Putamen (tissue), 1 donor: Measurements from ENCODE around the gene PTPRM.

ENCODE experiments used
- DNase-seq: peaks from one replicate; pipeline ENCODE4 v3.0.0-alpha.2; 2016; ENCODE audit warnings: low spot score

PTPRM gene

DNA sequence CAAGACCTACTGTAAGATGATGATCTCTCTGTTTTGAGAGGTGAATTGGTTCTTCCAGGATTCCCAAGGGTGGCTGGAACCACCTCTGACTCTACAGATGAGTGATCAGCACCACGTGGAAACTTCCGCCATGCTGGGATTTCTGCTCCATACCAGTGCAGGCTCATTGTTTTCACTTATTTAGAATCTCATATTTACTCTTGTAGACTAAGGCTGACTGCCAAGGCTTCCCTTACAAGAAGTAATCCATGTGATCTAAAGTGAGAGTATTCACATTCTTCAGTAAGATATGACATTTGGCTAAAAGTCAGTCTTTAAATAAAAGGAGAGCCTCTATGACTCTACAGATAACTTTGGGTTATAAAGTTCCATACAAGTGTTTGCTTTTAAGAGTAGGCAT lies 719.2 kb downstream of the PTPRM start:
- no peak for DNase-seq

GRCh38 chr18:8287196-8287885 lies 720.2 kb downstream of the PTPRM start:
- DNase-seq, result peak; percentile 57

DNA sequence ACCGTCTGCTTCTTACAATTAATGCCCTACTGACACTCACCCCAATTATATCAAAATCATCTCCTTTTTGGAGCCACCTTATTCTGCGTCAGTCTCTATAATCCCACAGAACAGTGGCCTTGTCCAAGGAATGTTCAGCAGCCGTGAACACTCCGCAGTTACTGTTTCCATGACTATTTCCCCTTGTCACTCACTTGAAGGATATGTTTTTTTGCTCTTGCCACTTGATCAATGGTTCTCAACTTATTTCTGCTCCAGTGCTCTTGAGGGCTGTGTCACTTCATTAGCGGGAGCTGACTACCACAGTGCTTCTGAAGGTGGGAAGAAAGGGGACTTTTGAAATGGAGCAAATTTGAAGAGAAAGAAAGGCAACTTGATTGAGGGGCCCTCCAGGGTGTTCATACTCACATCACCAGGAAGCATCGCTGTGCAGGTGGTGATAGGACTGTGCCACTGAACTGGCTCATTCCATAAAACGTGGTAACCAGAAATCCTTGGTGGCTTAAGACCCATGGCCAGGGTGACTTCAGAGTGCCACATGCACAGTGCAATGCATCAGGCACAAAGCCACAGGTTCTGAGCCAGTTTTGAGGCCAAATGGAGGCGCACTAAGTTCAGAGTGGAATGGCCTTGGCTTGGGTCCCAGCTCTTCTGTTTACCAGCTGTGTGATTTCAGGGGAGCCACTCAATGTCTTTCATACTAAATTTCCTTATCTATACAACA lies 721.5 kb downstream of the PTPRM start:
- no peak for DNase-seq

- DNase-seq, result no peak
These were observed 723.3 kb downstream of the PTPRM start for GRCh38 chr18:8290435-8290834.

GRCh38 chr18:8290913-8291312 lies 723.8 kb downstream of the PTPRM start:
- DNase-seq, result no peak

DNA sequence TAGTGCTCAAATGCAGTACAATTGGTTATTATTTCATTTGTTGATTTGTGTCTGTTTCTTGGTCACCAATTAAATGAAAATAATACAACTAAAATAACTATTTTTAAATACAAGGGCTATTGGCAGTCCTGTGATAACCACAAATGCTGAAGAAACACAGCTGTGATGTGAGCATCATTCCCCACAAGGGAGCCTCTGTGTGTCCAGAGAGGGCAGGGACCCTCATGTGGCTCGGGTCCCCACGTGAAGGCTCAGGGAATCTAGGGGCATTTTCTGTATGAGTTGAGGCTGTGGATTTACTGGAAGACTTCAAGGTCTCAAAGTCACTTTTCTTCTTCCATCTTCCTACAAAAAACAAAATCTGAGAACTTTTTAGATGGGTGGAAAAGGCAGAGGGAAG lies 726.1 kb downstream of the PTPRM start:
- no peak for DNase-seq

- no peak for DNase-seq
These were observed 729.9 kb downstream of the PTPRM start for GRCh38 chr18:8296886-8297616.

- no peak for DNase-seq
These were observed 731.1 kb downstream of the PTPRM start for GRCh38 chr18:8298186-8298585.

- no peak for DNase-seq
These were observed 732.2 kb downstream of the PTPRM start for GRCh38 chr18:8299054-8299980.

- DNase-seq, result no peak
These were observed 733.8 kb downstream of the PTPRM start for GRCh38 chr18:8300751-8301410.

- DNase-seq, result no peak
These were observed 734.5 kb downstream of the PTPRM start for GRCh38 chr18:8301427-8302172.

DNA sequence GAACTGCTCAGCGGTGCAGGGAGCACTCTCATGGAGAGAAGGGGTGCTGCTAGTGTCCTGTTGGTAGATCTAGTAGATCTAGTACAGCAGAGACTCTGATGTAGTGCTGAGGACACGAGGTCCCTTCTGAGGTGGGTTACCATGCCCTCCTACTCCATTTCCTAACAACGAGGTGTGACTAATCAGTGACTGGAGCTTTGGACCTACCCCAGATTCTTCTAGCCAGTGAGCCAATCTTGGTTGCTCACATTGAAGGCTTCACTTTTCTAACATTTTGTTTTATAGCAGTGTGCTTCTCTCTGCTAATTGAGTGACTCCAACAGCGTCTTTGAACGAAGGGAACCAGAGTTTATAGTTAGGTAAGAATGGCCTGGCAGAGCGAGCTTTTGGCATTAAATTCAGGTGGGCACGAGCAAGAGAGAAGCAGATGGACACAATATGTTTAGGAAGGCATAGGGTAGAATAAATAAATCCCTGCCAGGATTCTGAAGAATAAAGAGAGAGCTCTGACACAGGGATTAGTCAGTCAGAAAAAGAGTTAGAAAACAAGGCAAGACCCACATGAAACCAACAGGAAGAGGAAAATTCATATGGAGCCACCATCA lies 736.1 kb downstream of the PTPRM start:
- no peak for DNase-seq

DNA sequence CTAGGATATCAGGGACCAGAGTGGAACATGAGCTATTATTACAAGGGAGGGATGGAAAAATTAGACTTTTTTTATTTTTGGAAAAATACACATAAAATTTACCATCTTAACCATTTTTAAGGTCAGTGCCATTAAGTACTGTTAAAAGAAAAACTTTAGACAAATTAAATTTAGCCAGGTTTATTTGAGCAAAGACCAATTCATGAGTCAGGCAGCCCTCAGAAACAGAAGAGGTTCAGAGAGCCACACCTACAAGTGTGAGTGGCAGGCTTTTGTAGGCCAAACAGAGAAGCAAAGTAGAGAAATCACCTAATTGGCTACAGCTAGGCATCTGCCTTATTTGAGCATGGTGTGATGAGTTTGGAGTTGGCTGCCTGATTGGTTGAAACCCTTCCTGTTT lies 740.8 kb downstream of the PTPRM start:
- no peak for DNase-seq

DNA sequence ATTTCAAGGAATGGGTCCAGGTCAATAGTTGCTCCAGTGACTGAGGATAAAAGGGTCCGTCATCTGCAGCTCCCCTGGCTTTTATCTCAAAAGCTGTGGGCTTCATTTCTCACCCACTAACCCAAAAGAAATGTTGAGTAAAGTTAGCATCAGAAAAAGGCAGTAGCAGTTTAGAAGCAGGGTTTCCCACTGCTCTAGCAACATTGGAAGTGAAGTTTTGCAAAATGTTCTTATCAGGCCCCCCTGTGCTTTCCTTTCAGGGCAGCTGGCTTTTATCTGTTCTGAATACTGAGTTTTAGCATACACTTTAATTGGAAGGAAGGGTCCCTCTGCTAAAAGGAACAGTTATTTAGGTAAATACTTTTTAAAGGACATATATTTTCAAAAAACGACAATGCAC lies 745.9 kb downstream of the PTPRM start:
- DNase-seq, result no peak

DNA sequence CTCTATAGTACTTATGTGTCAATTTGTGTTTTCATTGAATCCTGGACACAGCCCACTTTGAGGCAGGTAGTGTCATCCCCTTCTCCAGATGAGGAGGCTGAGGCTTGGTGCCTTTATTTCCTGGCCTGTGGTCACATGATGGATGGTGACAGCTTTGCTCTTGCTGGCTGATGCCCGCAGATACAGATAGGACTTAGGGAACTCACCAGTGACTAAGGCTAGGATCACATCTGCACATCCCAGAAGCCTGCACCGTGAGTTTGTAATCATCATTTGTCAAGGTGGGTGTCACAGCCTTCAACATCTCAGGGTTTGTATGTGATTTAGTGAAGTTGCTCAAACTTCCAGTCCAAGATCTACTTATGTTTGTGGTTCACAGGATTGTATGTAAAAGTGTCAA lies 747.0 kb downstream of the PTPRM start:
- no peak for DNase-seq

DNA sequence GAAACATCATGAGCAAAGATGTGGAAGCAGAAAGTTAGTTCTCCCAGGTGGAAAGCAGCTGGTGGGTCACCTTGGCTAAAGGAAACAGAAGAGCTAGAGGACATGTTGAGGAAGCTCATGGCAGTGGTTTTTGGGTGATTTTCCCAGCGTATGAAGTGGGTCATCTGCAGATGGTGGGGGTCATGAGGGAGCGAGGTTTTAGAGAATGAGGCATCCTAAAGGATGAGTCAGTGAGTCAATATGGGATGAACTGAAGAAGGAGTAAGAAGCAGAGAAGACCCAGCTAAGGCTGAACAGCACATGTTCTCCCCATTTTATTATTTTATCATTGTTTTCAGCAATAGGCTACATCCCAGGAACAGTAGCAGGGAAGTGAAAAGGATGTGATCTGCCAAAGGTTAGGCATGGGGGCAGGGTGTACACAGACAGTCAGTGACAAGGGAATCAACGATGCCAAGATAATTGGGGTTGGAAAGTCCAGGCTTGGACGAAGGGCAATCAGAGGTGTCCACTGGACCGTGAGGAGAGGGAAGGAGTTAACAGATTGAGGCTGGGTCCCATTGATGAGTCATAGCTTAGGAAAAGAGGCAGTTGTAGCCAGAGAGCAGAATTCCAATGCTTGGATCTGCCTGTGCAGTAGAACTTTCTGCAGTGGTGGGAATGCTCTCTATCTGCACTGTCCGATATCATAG lies 752.8 kb downstream of the PTPRM start:
- no peak for DNase-seq

DNA sequence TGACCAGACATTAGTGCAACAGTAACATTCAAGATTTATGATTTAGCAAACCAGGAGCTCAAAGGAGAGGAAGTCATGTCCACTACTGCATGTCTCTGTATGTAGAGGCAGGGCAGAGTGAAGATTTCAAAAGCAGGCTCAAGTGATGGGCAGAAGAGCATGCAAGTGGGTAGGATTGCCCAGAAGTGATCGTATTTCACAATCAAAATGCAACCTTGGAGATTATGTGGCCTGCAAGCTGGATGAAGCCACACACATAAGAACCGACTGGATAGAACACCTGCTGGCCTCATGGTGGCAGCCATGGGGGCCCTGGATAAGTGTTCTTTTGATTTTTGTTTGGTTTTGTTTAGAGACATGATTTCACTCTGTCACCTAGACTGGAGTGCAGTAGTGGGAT lies 755.4 kb downstream of the PTPRM start:
- DNase-seq, result no peak

DNA sequence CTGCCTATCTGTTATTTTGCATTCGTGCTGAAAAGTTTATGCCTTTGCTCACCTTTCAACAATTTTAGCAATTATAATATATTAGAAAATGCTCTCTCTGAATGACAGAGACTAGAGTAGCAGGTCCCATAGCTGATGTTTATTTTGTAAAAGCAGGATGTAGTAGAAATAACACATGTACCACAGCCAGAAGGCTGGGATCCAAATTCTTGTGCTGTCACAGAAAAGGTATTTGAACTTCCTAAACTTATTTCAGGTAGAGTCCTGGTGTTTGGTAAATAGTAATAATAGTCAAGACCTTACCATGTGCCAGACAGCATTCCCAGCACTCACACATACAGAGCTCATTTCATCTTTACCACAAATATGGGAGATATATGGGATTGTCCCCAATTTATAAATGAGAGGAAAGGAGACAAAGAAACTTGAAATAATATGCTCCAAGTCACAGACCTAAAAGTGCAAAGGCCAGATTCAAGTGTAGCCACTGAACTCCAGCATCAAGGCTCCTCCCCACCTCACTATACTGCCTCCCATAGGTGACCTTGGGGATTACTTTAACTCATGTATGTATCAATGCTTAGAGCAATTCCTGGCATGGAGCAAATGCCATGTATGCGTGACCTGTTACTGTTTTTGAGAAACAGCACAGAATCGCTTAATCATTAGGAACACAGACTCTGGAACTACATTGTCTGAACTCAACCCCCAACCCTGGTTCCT lies 757.4 kb downstream of the PTPRM start:
- DNase-seq, result no peak

DNA sequence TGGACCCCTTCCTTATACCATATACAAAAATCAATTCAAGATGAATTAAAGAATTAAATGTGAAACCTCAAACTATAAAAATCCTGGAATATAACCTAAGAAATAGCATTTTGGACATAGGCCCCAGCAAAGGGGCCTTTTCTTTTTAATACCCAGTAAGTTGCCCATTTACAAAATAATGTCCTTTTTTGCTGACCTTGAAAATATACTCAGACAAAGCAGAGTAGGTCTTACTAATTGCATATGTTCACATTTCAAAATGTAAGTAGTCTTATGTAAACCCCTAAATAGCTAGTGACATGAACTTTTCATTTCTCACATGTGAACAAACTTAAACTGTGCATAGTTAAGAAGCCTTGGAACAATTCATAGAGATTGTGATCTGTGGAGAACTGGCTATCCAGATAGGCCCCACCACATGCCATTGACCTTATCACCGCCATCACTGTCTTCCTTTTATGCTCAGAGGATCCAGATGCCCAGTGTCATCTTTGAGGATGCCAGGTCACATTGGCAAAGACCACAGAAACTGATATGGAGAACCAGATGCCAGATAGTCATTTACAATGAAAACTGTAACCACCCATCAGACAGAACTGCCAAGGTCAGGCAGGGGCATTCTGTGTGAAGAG lies 759.8 kb downstream of the PTPRM start:
- DNase-seq, result no peak
